HEK293 (cell line): ENCODE measurements around the gene KIR3DL3.

Experiments used
- CTCF ChIP-seq: fragments of 450-650 bp; formaldehyde crosslinking; IDR thresholded peaks from 2 replicates; pipeline ENCODE4 v1.5.1; 2016; ENCODE audit warnings: missing biosample characterization, missing genetic modification characterization
- ZBTB8A ChIP-seq: fragments of 450-650 bp; formaldehyde crosslinking; IDR thresholded peaks from 2 replicates; pipeline ENCODE4 v1.5.1; 2016; ENCODE audit warnings: missing biosample characterization, missing genetic modification characterization
- ZNF416 ChIP-seq: fragments of 450-650 bp; formaldehyde crosslinking; IDR thresholded peaks from 2 replicates; pipeline ENCODE4 v1.5.1; 2016; ENCODE audit warnings: missing biosample characterization, missing genetic modification characterization
- ZNF560 ChIP-seq: fragments of 450-650 bp; formaldehyde crosslinking; IDR thresholded peaks from 2 replicates; pipeline ENCODE4 v1.5.1; 2017; ENCODE audit warnings: missing biosample characterization, missing genetic modification characterization, borderline replicate concordance
- ZNF626 ChIP-seq: fragments of 450-650 bp; sonication (Bioruptor Pico); formaldehyde crosslinking; IDR thresholded peaks from 2 replicates; pipeline ENCODE4 v1.5.1; 2018; ENCODE audit warnings: missing biosample characterization, missing genetic modification characterization, inconsistent platforms

- TF ChIP-seq ZNF626 (tag by site-specific recombination) (no peak), ZBTB8A (no peak), CTCF (no peak), ZNF416 (tag by site-specific recombination) (no peak), ZNF560 (tag by site-specific recombination) (no peak)
These were observed 39.7 kb upstream of the KIR3DL3 start for GRCh38 chr19:54684527-54684926.
